Astrocyte (in vitro differentiated cells and primary cell): ENCODE measurements around the gene SMTN. TPM values are rescaled to one million over a fixed set of nuclear protein-coding genes. Genes with fewer than 3 reads are reported as not detected.

Experiments
- DNase-seq: peaks from one replicate; pipeline ENCODE4 v3.0.0-alpha.2; 2010; ENCODE audit warnings: low read depth
- FAIRE-seq: peaks from 2 replicates; lab custom pipeline; 2011; peaks lifted over from hg19 to GRCh38; lab: Jason Lieb, UNC
- H2AFZ ChIP-seq: 2 replicates; pipeline ENCODE4 v1.6.0; 2012; ENCODE audit warnings: low read depth, low read length, inconsistent platforms
- H3K27ac ChIP-seq: 2 replicates; pipeline ENCODE4 v1.5.1; 2011; ENCODE audit warnings: low read depth, low read length, inconsistent platforms
- H3K27me3 ChIP-seq: 2 replicates; pipeline ENCODE4 v1.6.0; 2011; ENCODE audit warnings: low read length, inconsistent platforms; ENCODE audit not compliant: insufficient read depth
- H3K36me3 ChIP-seq: 2 replicates; pipeline ENCODE4 v1.5.1; 2011; ENCODE audit warnings: low read length, inconsistent platforms; ENCODE audit not compliant: insufficient read depth
- H3K4me1 ChIP-seq: 2 replicates; pipeline ENCODE4 v1.5.1; 2011; ENCODE audit warnings: low read length, inconsistent platforms; ENCODE audit not compliant: insufficient read depth
- H3K4me2 ChIP-seq: 2 replicates; pipeline ENCODE4 v1.6.0; 2012; ENCODE audit warnings: low read length, inconsistent platforms
- H3K4me3 ChIP-seq: 2 replicates; pipeline ENCODE4 v1.5.1; 2011; ENCODE audit warnings: low read depth, mild to moderate bottlenecking, low read length, inconsistent platforms; ENCODE audit not compliant: insufficient read depth
- H3K79me2 ChIP-seq: 2 replicates; pipeline ENCODE4 v1.6.0; 2012; ENCODE audit warnings: mild to moderate bottlenecking, low read length, inconsistent platforms; ENCODE audit not compliant: insufficient read depth
- H3K9ac ChIP-seq: 2 replicates; pipeline ENCODE4 v1.6.0; 2012; ENCODE audit warnings: mild to moderate bottlenecking, low read length, inconsistent platforms
- H3K9me3 ChIP-seq: 2 replicates; pipeline ENCODE4 v1.5.1; 2012; ENCODE audit warnings: low read depth, mild to moderate bottlenecking, low read length, inconsistent platforms; ENCODE audit not compliant: insufficient read depth
- H4K20me1 ChIP-seq: 2 replicates; pipeline ENCODE4 v1.6.0; 2012; ENCODE audit warnings: low read length, inconsistent platforms; ENCODE audit not compliant: insufficient read depth
- H3K27ac Mint-ChIP-seq: one replicate; pipeline ENCODE4 v1.8.0; 2021; ENCODE audit warnings: mild to moderate bottlenecking, mixed read lengths; ENCODE audit not compliant: unreplicated experiment
- H3K27me3 Mint-ChIP-seq: one replicate; pipeline ENCODE4 v1.8.0; 2021; ENCODE audit warnings: low read depth, mixed read lengths; ENCODE audit not compliant: unreplicated experiment
- H3K36me3 Mint-ChIP-seq: one replicate; pipeline ENCODE4 v1.8.0; 2021; ENCODE audit warnings: low read depth, mixed read lengths; ENCODE audit not compliant: unreplicated experiment
- H3K4me1 Mint-ChIP-seq: one replicate; pipeline ENCODE4 v1.8.0; 2021; ENCODE audit warnings: low read depth, mixed read lengths; ENCODE audit not compliant: unreplicated experiment
- H3K4me3 Mint-ChIP-seq: one replicate; pipeline ENCODE4 v1.8.0; 2021; ENCODE audit warnings: mild to moderate bottlenecking, moderate library complexity, mixed read lengths; ENCODE audit not compliant: unreplicated experiment
- H3K9me3 Mint-ChIP-seq: one replicate; pipeline ENCODE4 v1.8.0; 2021; ENCODE audit warnings: mild to moderate bottlenecking, mixed read lengths; ENCODE audit not compliant: unreplicated experiment
- EZH2 ChIP-seq: IDR thresholded peaks from 2 replicates; pipeline ENCODE4 v1.6.1; 2012; ENCODE audit warnings: mild to moderate bottlenecking, low read length, inconsistent platforms; ENCODE audit not compliant: insufficient read depth
- total RNA-seq: library from RNA; stranded (reverse); gene quantifications from 2 replicates; pipeline ENCODE4 v1.2.1, GENCODE V29; 2021
- TF ChIP-seq, protein P1 (sequence below): IDR thresholded peaks from 2 replicates; pipeline ENCODE4 v1.5.1; 2011; ENCODE audit warnings: low read depth, mild to moderate bottlenecking, inconsistent platforms, low read length, moderate library complexity; ENCODE audit not compliant: insufficient read depth

SMTN gene
- total RNA-seq, 1 donor from 2014 or later = 98.9 TPM

DNA sequence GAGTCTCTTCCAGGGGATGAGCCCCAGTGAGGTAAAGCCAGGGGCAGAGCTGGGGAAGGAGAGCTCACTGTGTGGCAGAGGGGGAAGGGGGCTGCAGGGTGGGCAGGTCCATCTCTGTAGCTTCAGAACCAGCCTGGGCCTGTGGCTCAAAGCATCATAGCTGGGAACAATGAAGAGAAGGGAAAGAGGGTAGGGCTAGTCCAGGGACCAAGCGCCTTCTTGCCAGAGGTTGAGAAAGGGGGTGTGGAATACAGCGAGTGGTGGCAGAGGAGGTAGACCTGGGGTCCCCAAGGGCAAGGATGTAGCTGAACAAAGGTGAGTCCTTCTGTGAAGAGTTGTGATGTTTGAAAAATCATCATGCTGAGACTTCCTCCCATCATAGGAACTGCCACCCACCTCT, 60.4 kb downstream of the SMTN start:
- TF ChIP-seq EZH2 = no peak
- TF ChIP-seq, protein P1, sequence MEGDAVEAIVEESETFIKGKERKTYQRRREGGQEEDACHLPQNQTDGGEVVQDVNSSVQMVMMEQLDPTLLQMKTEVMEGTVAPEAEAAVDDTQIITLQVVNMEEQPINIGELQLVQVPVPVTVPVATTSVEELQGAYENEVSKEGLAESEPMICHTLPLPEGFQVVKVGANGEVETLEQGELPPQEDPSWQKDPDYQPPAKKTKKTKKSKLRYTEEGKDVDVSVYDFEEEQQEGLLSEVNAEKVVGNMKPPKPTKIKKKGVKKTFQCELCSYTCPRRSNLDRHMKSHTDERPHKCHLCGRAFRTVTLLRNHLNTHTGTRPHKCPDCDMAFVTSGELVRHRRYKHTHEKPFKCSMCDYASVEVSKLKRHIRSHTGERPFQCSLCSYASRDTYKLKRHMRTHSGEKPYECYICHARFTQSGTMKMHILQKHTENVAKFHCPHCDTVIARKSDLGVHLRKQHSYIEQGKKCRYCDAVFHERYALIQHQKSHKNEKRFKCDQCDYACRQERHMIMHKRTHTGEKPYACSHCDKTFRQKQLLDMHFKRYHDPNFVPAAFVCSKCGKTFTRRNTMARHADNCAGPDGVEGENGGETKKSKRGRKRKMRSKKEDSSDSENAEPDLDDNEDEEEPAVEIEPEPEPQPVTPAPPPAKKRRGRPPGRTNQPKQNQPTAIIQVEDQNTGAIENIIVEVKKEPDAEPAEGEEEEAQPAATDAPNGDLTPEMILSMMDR = no peak

DNA sequence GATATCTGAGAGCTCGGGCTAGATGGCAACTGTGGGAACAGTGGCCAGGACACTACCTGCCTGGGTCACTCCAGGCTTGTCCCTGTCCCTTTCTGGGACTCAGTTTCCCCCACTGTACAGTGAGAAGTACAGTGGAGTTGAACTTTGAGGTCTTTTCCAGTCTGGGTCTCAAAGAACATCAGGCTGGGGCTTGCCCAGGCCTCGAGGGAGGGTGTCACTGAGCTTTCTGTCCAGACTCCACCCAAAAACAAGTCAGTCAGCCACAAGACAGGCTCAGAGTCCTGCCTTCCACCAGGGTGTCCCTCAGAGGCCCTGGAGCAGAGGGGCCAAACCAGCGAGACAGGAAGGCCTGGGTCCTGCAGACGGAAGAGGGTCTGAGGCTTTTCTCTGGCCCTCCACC, 61.2 kb downstream of the SMTN start:
- Histone ChIP-seq H3K9me3 (no peaks in the 10 kb centered on the region), H3K4me2 (no peak overlapping the region), H3K4me3 (no peak overlapping the region), H3K27ac (no peak overlapping the region), H3K27me3 (peaks cover 7% of the 10 kb centered on the region), H2AFZ (no peak overlapping the region), H3K9ac (no peak overlapping the region), H3K79me2 (no peaks in the 10 kb centered on the region), H4K20me1 (no peaks in the 10 kb centered on the region), H3K4me1 (peaks cover 3% of the 10 kb centered on the region), H3K36me3 (no peaks in the 10 kb centered on the region)
- no peak overlapping the region for H3K27ac Mint-ChIP-seq
- no peaks in the 10 kb centered on the region for H3K4me1 Mint-ChIP-seq
- H3K4me3 Mint-ChIP-seq = no peak overlapping the region
- FAIRE-seq = no peak
- H3K9me3 Mint-ChIP-seq = peaks cover 16% of the 10 kb centered on the region
- no peaks in the 10 kb centered on the region for H3K36me3 Mint-ChIP-seq
- no peak for DNase-seq
- TF ChIP-seq, protein P1 = no peak
- TF ChIP-seq EZH2 = no peak
- H3K27me3 Mint-ChIP-seq = peaks cover 37% of the 10 kb centered on the region

More for the DNA sequence above, 60.4 kb downstream of the SMTN start:
- DNase-seq = no peak
- Histone ChIP-seq H3K36me3 (no peaks in the 10 kb centered on the region), H4K20me1 (no peaks in the 10 kb centered on the region), H3K27me3 (peaks cover 7% of the 10 kb centered on the region), H2AFZ (no peak overlapping the region), H3K9ac (no peak overlapping the region), H3K4me3 (no peak overlapping the region), H3K79me2 (no peaks in the 10 kb centered on the region), H3K9me3 (no peaks in the 10 kb centered on the region), H3K27ac (no peak overlapping the region), H3K4me1 (peaks cover 3% of the 10 kb centered on the region), H3K4me2 (no peak overlapping the region)
- FAIRE-seq = no peak
- Mint-ChIP-seq H3K27ac (no peak overlapping the region), H3K27me3 (peaks cover 40% of the 10 kb centered on the region), H3K36me3 (no peaks in the 10 kb centered on the region), H3K9me3 (peaks cover 13% of the 10 kb centered on the region), H3K4me1 (no peaks in the 10 kb centered on the region), H3K4me3 (no peak overlapping the region)

DNA sequence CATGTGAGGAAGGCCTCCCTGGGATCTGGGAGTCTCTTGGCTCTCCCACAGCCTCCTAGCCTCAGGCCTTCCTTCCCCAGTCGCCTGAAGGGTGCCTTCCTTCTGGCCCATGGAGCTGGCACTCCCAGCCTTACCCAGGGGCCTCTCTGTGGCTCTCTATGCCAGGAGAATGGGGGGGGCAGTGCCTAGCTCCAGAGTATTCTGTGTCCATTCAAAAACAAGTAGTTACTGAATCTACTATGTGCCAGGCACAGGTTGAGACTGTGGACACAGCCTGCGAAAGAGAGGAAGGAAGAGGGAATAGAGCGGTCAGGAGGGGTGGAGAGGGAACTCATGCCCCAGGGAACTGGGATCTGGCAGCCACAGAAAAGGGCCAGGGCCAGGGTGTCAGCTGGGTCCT, 61.9 kb downstream of the SMTN start:
- Histone ChIP-seq H3K27me3 (peaks cover 7% of the 10 kb centered on the region), H3K9me3 (no peaks in the 10 kb centered on the region), H3K79me2 (no peaks in the 10 kb centered on the region), H3K4me3 (no peak overlapping the region), H3K9ac (no peak overlapping the region), H2AFZ (no peak overlapping the region), H4K20me1 (no peaks in the 10 kb centered on the region), H3K4me2 (no peak overlapping the region), H3K36me3 (no peaks in the 10 kb centered on the region), H3K27ac (no peak overlapping the region), H3K4me1 (peaks cover 3% of the 10 kb centered on the region)
- TF ChIP-seq EZH2 = no peak
- TF ChIP-seq, protein P1 = no peak
- DNase-seq = no peak
- Mint-ChIP-seq H3K27me3 (peaks cover 35% of the 10 kb centered on the region), H3K9me3 (peaks cover 20% of the 10 kb centered on the region), H3K4me3 (no peak overlapping the region), H3K4me1 (no peaks in the 10 kb centered on the region), H3K36me3 (no peaks in the 10 kb centered on the region), H3K27ac (no peak overlapping the region)
- FAIRE-seq = no peak
